GM12892 (cell line): ENCODE data around the gene MRPL32.
"Not testable (repeated sequence)": the region's sequence is repeated elsewhere in the genome, so short reads cannot be mapped to it uniquely, and the experiment has no call there.

ENCODE experiments used
- POLR2A ChIP-seq: IDR thresholded peaks from 2 replicates; pipeline ENCODE4 v1.6.1; 2011; ENCODE audit warnings: low read depth, low read length, control low read depth
- POLR2AphosphoS5 ChIP-seq: IDR thresholded peaks from 2 replicates; pipeline ENCODE4 v1.6.1; 2011; ENCODE audit warnings: low read depth, low read length, control low read depth

GRCh38 chr7:42885183-42885582, 47.0 kb upstream of the MRPL32 start:
- TF ChIP-seq POLR2A, POLR2AphosphoS5: not testable (repeated sequence)
